Neural progenitor cell (in vitro differentiated cells): ENCODE results near the gene RNF181. TPM values are rescaled to one million over a fixed set of nuclear protein-coding genes. Genes with fewer than 3 reads are reported as not detected.

Experiments used
- DNase-seq: peaks from one replicate; pipeline ENCODE4 v3.0.0-alpha.2; 2016; ENCODE audit warnings: low spot score
- H2AFZ ChIP-seq: fragments of 200-600 bp; sonication (generic); replicated peaks from 2 replicates; pipeline ENCODE4 v1.6.1; 2016; ENCODE audit warnings: antibody characterized with exemption
- H3F3A ChIP-seq: fragments of 200-600 bp; sonication (generic); 2 replicates; pipeline ENCODE4 v1.6.1; 2016; ENCODE audit warnings: antibody characterized with exemption, low read depth
- H3K27ac ChIP-seq: fragments of 200-600 bp; sonication (generic); 2 replicates; pipeline ENCODE4 v1.5.1; 2016; ENCODE audit warnings: mild to moderate bottlenecking
- H3K27me3 ChIP-seq: fragments of 200-600 bp; sonication (generic); 2 replicates; pipeline ENCODE4 v1.6.1; 2016; ENCODE audit warnings: mild to moderate bottlenecking, moderate library complexity
- H3K36me3 ChIP-seq: fragments of 200-600 bp; sonication (generic); 2 replicates; pipeline ENCODE4 v1.5.1; 2016
- H3K4me1 ChIP-seq: fragments of 200-600 bp; sonication (generic); 2 replicates; pipeline ENCODE4 v1.6.1; 2016; ENCODE audit warnings: mixed run types
- H3K4me2 ChIP-seq: fragments of 200-600 bp; sonication (generic); 2 replicates; pipeline ENCODE4 v1.6.1; 2016
- H3K4me3 ChIP-seq: fragments of 200-600 bp; sonication (generic); 2 replicates; pipeline ENCODE4 v1.5.1; 2016
- H3K79me2 ChIP-seq: fragments of 200-600 bp; sonication (generic); 2 replicates; pipeline ENCODE4 v1.6.1; 2016; ENCODE audit warnings: low read depth
- H3K9ac ChIP-seq: fragments of 200-600 bp; sonication (generic); 2 replicates; pipeline ENCODE4 v1.6.1; 2016
- H3K9me3 ChIP-seq: fragments of 200-600 bp; sonication (generic); 2 replicates; pipeline ENCODE4 v1.5.1; 2016; ENCODE audit warnings: low read depth
- H4K20me1 ChIP-seq: fragments of 200-600 bp; sonication (generic); 2 replicates; pipeline ENCODE4 v1.6.1; 2016; ENCODE audit warnings: low read depth
- H3K27ac Mint-ChIP-seq: 3 replicates; pipeline ENCODE4 v1.8.0; 2021; ENCODE audit warnings: mixed read lengths
- H3K27me3 Mint-ChIP-seq: 2 replicates; pipeline ENCODE4 v1.8.0; 2022; ENCODE audit warnings: low read depth, mild to moderate bottlenecking, inconsistent platforms, moderate library complexity, mixed read lengths; ENCODE audit not compliant: insufficient read depth
- H3K36me3 Mint-ChIP-seq: 3 replicates; pipeline ENCODE4 v1.8.0; 2021; ENCODE audit warnings: mixed read lengths
- H3K4me1 Mint-ChIP-seq: 3 replicates; pipeline ENCODE4 v1.8.0; 2021; ENCODE audit warnings: mixed read lengths
- H3K4me3 Mint-ChIP-seq: 3 replicates; pipeline ENCODE4 v1.8.0; 2021; ENCODE audit warnings: mild to moderate bottlenecking, moderate library complexity, mixed read lengths
- H3K9me3 Mint-ChIP-seq: 3 replicates; pipeline ENCODE4 v1.8.0; 2020; ENCODE audit warnings: mixed read lengths
- CTCF ChIP-seq: fragments of 200-600 bp; sonication (generic); IDR thresholded peaks from 2 replicates; pipeline ENCODE4 v1.5.1; 2017; ENCODE audit warnings: antibody characterized with exemption, mild to moderate bottlenecking
- EZH2 ChIP-seq: fragments of 200-600 bp; sonication (generic); IDR thresholded peaks from 2 replicates; pipeline ENCODE4 v1.6.1; 2017; ENCODE audit warnings: antibody characterized with exemption, mild to moderate bottlenecking, moderate library complexity
- EZH2phosphoT487 ChIP-seq: fragments of 200-600 bp; sonication (generic); IDR thresholded peaks from 2 replicates; pipeline ENCODE4 v1.6.1; 2017; ENCODE audit warnings: antibody characterized with exemption
- total RNA-seq: library from RNA; depleted of rRNA; stranded (reverse); fragments of >200 nt; gene quantifications from 2 replicates; pipeline ENCODE4 v1.2.3, GENCODE V29; 2015; ENCODE audit warnings: low replicate concordance

RNF181 gene
- total RNA-seq, 1 donor from 2014 or later: 81.3 TPM

GRCh38 chr2:85585781-85586105 lies 9.8 kb upstream of the RNF181 start:
- Histone ChIP-seq H2AFZ (no peak overlapping the region), H3K4me1 (no peaks in the 10 kb centered on the region), H3K27ac (no peak overlapping the region), H3K9me3 (no peaks in the 10 kb centered on the region), H3K27me3 (peaks cover 98% of the 10 kb centered on the region), H3K79me2 (no peaks in the 10 kb centered on the region), H3K4me3 (no peak overlapping the region), H3F3A (no peaks in the 10 kb centered on the region), H3K36me3 (no peaks in the 10 kb centered on the region), H4K20me1 (no peaks in the 10 kb centered on the region), H3K9ac (no peak overlapping the region), H3K4me2 (no peak overlapping the region)
- Mint-ChIP-seq H3K9me3 (no peaks in the 10 kb centered on the region), H3K4me3 (no peak overlapping the region), H3K27ac (peak overlapping the region; percentile 22), H3K4me1 (peaks cover 40% of the 10 kb centered on the region), H3K27me3 (no peaks in the 10 kb centered on the region), H3K36me3 (peaks cover 2% of the 10 kb centered on the region)
- TF ChIP-seq CTCF (no peak), EZH2phosphoT487 (no peak), EZH2 (no peak)
- DNase-seq: no peak

GRCh38 chr2:85588236-85588635 lies 7.3 kb upstream of the RNF181 start:
- H3K27ac ChIP-seq: no peak overlapping the region
- H4K20me1 ChIP-seq: no peaks in the 10 kb centered on the region
- no peak overlapping the region for H3K4me3 ChIP-seq
- no peak overlapping the region for H3K4me2 ChIP-seq
- H3F3A ChIP-seq: no peaks in the 10 kb centered on the region
- no peak for TF ChIP-seq EZH2phosphoT487
- no peak for TF ChIP-seq CTCF
- TF ChIP-seq EZH2: no peak
- no peak overlapping the region for H3K9ac ChIP-seq
- peaks cover 73% of the 10 kb centered on the region for H3K27me3 ChIP-seq
- Mint-ChIP-seq H3K9me3 (no peaks in the 10 kb centered on the region), H3K27me3 (no peaks in the 10 kb centered on the region), H3K27ac (peak overlapping the region; percentile 21), H3K4me1 (peaks cover 35% of the 10 kb centered on the region), H3K4me3 (no peak overlapping the region), H3K36me3 (no peaks in the 10 kb centered on the region)
- no peaks in the 10 kb centered on the region for H3K4me1 ChIP-seq
- no peaks in the 10 kb centered on the region for H3K36me3 ChIP-seq
- H3K9me3 ChIP-seq: no peaks in the 10 kb centered on the region
- no peaks in the 10 kb centered on the region for H3K79me2 ChIP-seq
- DNase-seq: no peak
- H2AFZ ChIP-seq: no peak overlapping the region

- Histone ChIP-seq H3K4me3 (no peak overlapping the region), H3K79me2 (no peaks in the 10 kb centered on the region), H3K4me1 (no peaks in the 10 kb centered on the region), H3K27ac (no peak overlapping the region), H3F3A (no peaks in the 10 kb centered on the region), H4K20me1 (no peaks in the 10 kb centered on the region), H3K9me3 (no peaks in the 10 kb centered on the region), H2AFZ (no peak overlapping the region), H3K9ac (no peak overlapping the region), H3K36me3 (no peaks in the 10 kb centered on the region), H3K4me2 (no peak overlapping the region), H3K27me3 (peaks cover 69% of the 10 kb centered on the region)
- H3K4me3 Mint-ChIP-seq: no peak overlapping the region
- no peaks in the 10 kb centered on the region for H3K27me3 Mint-ChIP-seq
- no peaks in the 10 kb centered on the region for H3K9me3 Mint-ChIP-seq
- peak overlapping the region; percentile 21 for H3K27ac Mint-ChIP-seq
- TF ChIP-seq EZH2 (no peak), EZH2phosphoT487 (no peak), CTCF (no peak)
- H3K4me1 Mint-ChIP-seq: peaks cover 35% of the 10 kb centered on the region
- H3K36me3 Mint-ChIP-seq: no peaks in the 10 kb centered on the region
- no peak for DNase-seq
These were observed 6.9 kb upstream of the RNF181 start for GRCh38 chr2:85588645-85589044.

GRCh38 chr2:85589181-85589580 lies 6.4 kb upstream of the RNF181 start:
- Histone ChIP-seq H3K27ac (no peak overlapping the region), H2AFZ (no peak overlapping the region), H3K27me3 (peaks cover 63% of the 10 kb centered on the region), H3K9ac (no peak overlapping the region), H3K4me2 (no peak overlapping the region), H3K4me1 (no peaks in the 10 kb centered on the region), H4K20me1 (no peaks in the 10 kb centered on the region), H3F3A (no peaks in the 10 kb centered on the region), H3K9me3 (no peaks in the 10 kb centered on the region), H3K4me3 (no peak overlapping the region), H3K36me3 (no peaks in the 10 kb centered on the region), H3K79me2 (no peaks in the 10 kb centered on the region)
- TF ChIP-seq CTCF (no peak), EZH2phosphoT487 (no peak), EZH2 (no peak)
- Mint-ChIP-seq H3K27me3 (no peaks in the 10 kb centered on the region), H3K9me3 (no peaks in the 10 kb centered on the region), H3K4me1 (peaks cover 38% of the 10 kb centered on the region), H3K27ac (no peak overlapping the region), H3K4me3 (no peak overlapping the region), H3K36me3 (no peaks in the 10 kb centered on the region)
- no peak for DNase-seq
